K562 (cell line): ENCODE data around the gene RAB31. TPM values are rescaled to one million over a fixed set of nuclear protein-coding genes. Genes with fewer than 3 reads are reported as not detected.

Source experiments
- ATAC-seq: fragments of 200-7000 bp; cut with Tn5 transposase; 3 replicates; pipeline ENCODE4 v1.9.1; 2020; ENCODE audit warnings: moderate library complexity
- BruUV-seq: library from RNA; stranded (reverse); fragments of 400-500 nt; replicated peaks from 2 replicates; lab custom pipeline; 2021; lab: Mats Ljungman, UMichigan
- CTCF ChIA-PET: fragments of 300-600 bp; formaldehyde crosslinking; extraction: SDS; loops from one replicate; lab custom pipeline; 2021; ENCODE audit warnings: low intra/inter-chr PET ratio; lab: Yijun Ruan, JAX
- POLR2A ChIA-PET: fragments of 300-600, 350-650 bp; sonication (Branson Sonifier 250); formaldehyde crosslinking; extraction: SDS; loops from one replicate; lab custom pipeline; 2021; ENCODE audit warnings: antibody characterized with exemption, inconsistent platforms; lab: Yijun Ruan, JAX
- DNase-seq, 4 experiments: peaks; one replicate each; pipeline versions ENCODE4 v3.0.0 to v3.0.0-alpha.2; 2011 to 2018; ENCODE audit warnings: low spot score in 3 of 4, mixed read lengths in 3 of 4; ENCODE audit errors: extremely low read depth in 1 of 4
- FAIRE-seq: peaks from 2 replicates; lab custom pipeline; 2011; peaks lifted over from hg19 to GRCh38; lab: Jason Lieb, UNC
- H2AFZ ChIP-seq: 2 replicates; pipeline ENCODE4 v1.6.0; 2011; ENCODE audit warnings: low read depth, low read length, control low read depth, inconsistent platforms
- H3K27ac ChIP-seq: fragments of 200-600 bp; 3 replicates; pipeline ENCODE4 v1.8.0; 2011; ENCODE audit warnings: low read depth, mild to moderate bottlenecking, control low read depth, inconsistent platforms, low read length, moderate library complexity, mixed read lengths; ENCODE audit errors: extremely low read depth
- H3K27me3 ChIP-seq, 2 experiments: fragments of 300-600 bp in 1 of 2; 2 replicates in 1 of 2; 3 replicates in 1 of 2; pipeline versions ENCODE4 v1.6.0 to v1.8.0; 2011; ENCODE audit warnings: inconsistent platforms in 2 of 2, low read length in 2 of 2, mild to moderate bottlenecking in 1 of 2, mixed read lengths in 1 of 2, moderate library complexity in 1 of 2; ENCODE audit not compliant: control insufficient read depth in 2 of 2, insufficient read depth in 2 of 2
- H3K36me3 ChIP-seq: fragments of 300-600 bp; 3 replicates; pipeline ENCODE4 v1.8.0; 2011; ENCODE audit warnings: mild to moderate bottlenecking, low read length, inconsistent platforms; ENCODE audit not compliant: control insufficient read depth, insufficient read depth
- H3K4me1 ChIP-seq, 2 experiments: fragments of 200-600 bp in 1 of 2; replicated peaks in 1 of 2; 2 replicates in 1 of 2; 3 replicates in 1 of 2; pipeline versions ENCODE4 v1.5.1 to v1.8.0; 2011; ENCODE audit warnings: inconsistent platforms in 2 of 2, low read length in 2 of 2, mild to moderate bottlenecking in 1 of 2, mixed read lengths in 1 of 2, moderate library complexity in 1 of 2; ENCODE audit not compliant: control insufficient read depth in 2 of 2, insufficient read depth in 2 of 2
- H3K4me2 ChIP-seq: 2 replicates; pipeline ENCODE4 v1.6.1; 2011; ENCODE audit warnings: low read length, control low read depth, inconsistent platforms, mixed read lengths; ENCODE audit not compliant: insufficient read depth
- H3K4me3 ChIP-seq: fragments of 200-600 bp; sonication (generic), shearing (Covaris generic); 2 replicates; pipeline ENCODE4 v1.5.1; 2016; ENCODE audit warnings: control low read depth, inconsistent platforms
- H3K79me2 ChIP-seq: fragments of 200-600 bp; 3 replicates; pipeline ENCODE4 v1.8.0; 2011; ENCODE audit warnings: low read length, inconsistent platforms; ENCODE audit not compliant: control insufficient read depth, insufficient read depth
- H3K9ac ChIP-seq, 2 experiments: 2 replicates each; pipeline versions ENCODE4 v1.6.0 to v1.6.1; 2011; ENCODE audit warnings: low read depth in 2 of 2, low read length in 2 of 2, control low read depth in 1 of 2, inconsistent platforms in 1 of 2, mild to moderate bottlenecking in 1 of 2, mixed read lengths in 1 of 2; ENCODE audit not compliant: insufficient read depth in 1 of 2
- H3K9me1 ChIP-seq: one replicate; pipeline ENCODE4 v1.6.0; 2011; ENCODE audit warnings: inconsistent platforms, mild to moderate bottlenecking, low read length, moderate library complexity; ENCODE audit not compliant: control insufficient read depth, insufficient read depth
- H3K9me3 ChIP-seq: replicated peaks from 2 replicates; pipeline ENCODE4 v1.5.1; 2011; ENCODE audit warnings: low read depth, low read length, inconsistent platforms; ENCODE audit not compliant: control insufficient read depth, insufficient read depth
- H4K20me1 ChIP-seq: replicated peaks from 2 replicates; pipeline ENCODE4 v1.6.1; 2011; ENCODE audit warnings: low read length, inconsistent platforms, mixed read lengths; ENCODE audit not compliant: control insufficient read depth, insufficient read depth
- CSDE1 ChIP-seq, 2 experiments: fragments of 450-650 bp; IDR thresholded peaks; 2 replicates each; pipeline ENCODE4 v1.6.1; 2016; ENCODE audit warnings: mild to moderate bottlenecking in 1 of 2
- NCOA1 ChIP-seq: fragments of 450-650 bp; IDR thresholded peaks from 2 replicates; pipeline ENCODE4 v1.6.1; 2016; ENCODE audit warnings: low read depth
- SIX5 ChIP-seq, 2 experiments: IDR thresholded peaks; 2 replicates each; pipeline ENCODE4 v1.6.1; 2011; ENCODE audit warnings: low read length in 2 of 2, borderline replicate concordance in 1 of 2, low read depth in 1 of 2, mild to moderate bottlenecking in 1 of 2, moderate library complexity in 1 of 2; ENCODE audit not compliant: insufficient read depth in 1 of 2
- TSC22D4 ChIP-seq: fragments of 450-650 bp; IDR thresholded peaks from 2 replicates; pipeline ENCODE4 v1.6.1; 2016; ENCODE audit warnings: missing genetic modification characterization, missing biosample characterization, control low read depth
- WGBS: fragments of 100-300 bp; shearing (Covaris generic); methylation state at CpG from one replicate; pipeline ENCODE4 v1.1.6; 2016; ENCODE audit warnings: low coverage, mixed read lengths; ENCODE audit not compliant: insufficient coverage; ENCODE audit errors: missing lambda C conversion rate; 5-methylcytosine and 5-hydroxymethylcytosine counted together
- in situ Hi-C: fragments of 300-500 bp; cut with MboI; formaldehyde crosslinking; loops from 4 replicates; pipeline ENCODE4 v1.15.0; 2018; ENCODE audit warnings: inconsistent platforms, mixed read lengths
- intact Hi-C: fragments of 100-400 bp; cut with micrococcal nuclease; formaldehyde crosslinking; loops from 2 replicates; pipeline ENCODE4 v1.14.2; 2022
- polyA plus RNA-seq, 8 experiments: library from polyadenylated mRNA; depleted of rRNA in 4 of 8; stranded (reverse) in 5 of 8; unstranded in 3 of 8; fragments of >200 nt; fragmentation: Nextera tagmentation in 2 of 8; fragmentation: Illumina TruSeq in 1 of 8; extraction: Ambion mirVana in 2 of 8; extraction: Trizol in 1 of 8; gene quantifications; 2 replicates each; pipeline versions ENCODE4 v1.2.1 to v1.2.3, GENCODE V29; 2011 to 2014; ENCODE audit warnings: inconsistent platforms in 1 of 8, missing spikeins in 1 of 8
- total RNA-seq, 7 experiments: library from RNA; depleted of rRNA in 6 of 7; stranded (reverse); fragments of >200 nt in 6 of 7; fragmentation: Illumina TruSeq in 2 of 7; extraction: Trizol in 2 of 7; gene quantifications; 2 replicates each; pipeline versions ENCODE4 v1.2.1 to v1.2.3, GENCODE V29; 2011 to 2021; ENCODE audit warnings: low replicate concordance in 1 of 7
- TF ChIP-seq, protein P1 (sequence below): fragments of 200-800 bp; sonication (Bioruptor generic); IDR thresholded peaks from 2 replicates; pipeline ENCODE4 v1.6.1; 2017; ENCODE audit warnings: missing genetic modification characterization, missing compliant biosample characterization

RAB31 gene
- total and polyA plus RNA-seq, 9 of the 15 experiments (the other 6 are each of a cell fraction or from before 2014, with no cell fraction given) = 20.7 to 70.4 (median 41.3) TPM

DNA sequence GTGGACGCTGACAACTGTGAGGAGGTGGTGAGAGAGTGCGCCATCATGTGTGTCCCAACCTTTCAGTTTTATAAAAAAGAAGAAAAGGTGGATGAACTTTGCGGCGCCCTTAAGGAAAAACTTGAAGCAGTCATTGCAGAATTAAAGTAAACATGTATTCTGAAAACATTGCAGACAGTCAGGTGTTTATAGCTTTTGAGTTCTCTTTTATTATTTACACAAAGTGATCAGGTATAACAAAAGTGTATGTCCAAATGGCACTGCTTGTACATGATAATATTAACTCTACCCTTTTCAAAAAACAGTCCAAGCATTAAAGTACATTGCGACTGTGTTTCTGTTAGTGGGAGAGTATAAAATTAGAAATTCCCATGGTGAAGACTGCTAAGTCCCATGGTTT lies 179.9 kb downstream of the RAB31 start:
- FAIRE-seq = no peak
- intact Hi-C loops (no loop called here), in situ Hi-C loops (no loop called here)
- Histone ChIP-seq H3K4me1 (peaks cover 33 to 51% of the 10 kb centered on the region in 2 experiments), H3K4me2 (no peak overlapping the region), H3K27me3 (no peaks in the 10 kb centered on the region), H3K9me3 (no peaks in the 10 kb centered on the region), H3K27ac (no peak overlapping the region), H3K36me3 (no peaks in the 10 kb centered on the region), H2AFZ (no peak overlapping the region), H3K79me2 (0 out of 3 replicates have a peak, but pooled peaks cover 3% of the 10 kb centered on the region), H4K20me1 (no peaks in the 10 kb centered on the region), H3K9me1 (no peaks in the 10 kb centered on the region), H3K4me3 (no peak overlapping the region), H3K9ac (no peak overlapping the region)
- DNase-seq = no peak
- no peak for ATAC-seq
- CTCF ChIA-PET = no interaction called here
- no peak for TF ChIP-seq SIX5 (IDR thresholded peaks at IDR 0.05; ENCODE audit: borderline replicate concordance in 1 of 2, insufficient read depth in 1 of 2, low read depth in 1 of 2, low read length in 2 of 2)
- TF ChIP-seq, protein P1, sequence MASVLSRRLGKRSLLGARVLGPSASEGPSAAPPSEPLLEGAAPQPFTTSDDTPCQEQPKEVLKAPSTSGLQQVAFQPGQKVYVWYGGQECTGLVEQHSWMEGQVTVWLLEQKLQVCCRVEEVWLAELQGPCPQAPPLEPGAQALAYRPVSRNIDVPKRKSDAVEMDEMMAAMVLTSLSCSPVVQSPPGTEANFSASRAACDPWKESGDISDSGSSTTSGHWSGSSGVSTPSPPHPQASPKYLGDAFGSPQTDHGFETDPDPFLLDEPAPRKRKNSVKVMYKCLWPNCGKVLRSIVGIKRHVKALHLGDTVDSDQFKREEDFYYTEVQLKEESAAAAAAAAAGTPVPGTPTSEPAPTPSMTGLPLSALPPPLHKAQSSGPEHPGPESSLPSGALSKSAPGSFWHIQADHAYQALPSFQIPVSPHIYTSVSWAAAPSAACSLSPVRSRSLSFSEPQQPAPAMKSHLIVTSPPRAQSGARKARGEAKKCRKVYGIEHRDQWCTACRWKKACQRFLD (CRISPR knock-in tag) = peak; percentile 61; the same call in 1 of the 2 replicates
- no TSS peak for BruUV-seq
- POLR2A ChIA-PET = interaction anchor here (1.3 kb wide), 1 partner anchor 19 kb away, joined by 3 read pairs; no protein-coding TSS in a partner anchor
- 86% methylated on average over 5 of the region's 5 CpGs for WGBS

DNA sequence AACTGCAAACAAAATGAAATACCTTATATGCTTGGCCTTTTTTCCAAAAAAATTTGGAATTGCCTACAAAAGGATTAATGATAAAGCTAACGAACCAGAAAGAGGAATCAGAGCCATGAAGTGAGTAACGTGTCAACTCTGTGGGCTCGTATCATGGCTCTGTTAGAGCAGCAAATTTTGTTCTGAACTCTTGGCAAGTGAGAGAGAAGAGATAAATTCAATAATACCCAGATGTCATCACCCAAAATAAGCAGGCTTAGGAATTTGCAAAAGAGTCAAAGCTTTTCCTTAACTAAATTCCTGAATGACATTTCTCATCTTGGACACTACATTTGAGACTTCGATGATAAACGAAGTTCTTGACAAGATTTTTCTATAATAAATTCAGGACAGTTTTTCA lies 182.1 kb downstream of the RAB31 start:
- H3K79me2 ChIP-seq = 0 out of 3 replicates have a peak, but pooled peaks cover 3% of the 10 kb centered on the region
- no peak overlapping the region for H3K27ac ChIP-seq
- no peaks in the 10 kb centered on the region for H3K9me1 ChIP-seq
- ChIA-PET CTCF (no interaction called here), POLR2A (interaction anchor here (0.6 to 1.9 kb wide), 4 partner anchors 8 to 39 kb away, joined by 3 to 6 read pairs (median 4); partner anchors contain the start of gene VAPA)
- no peak overlapping the region for H3K4me3 ChIP-seq
- intact Hi-C loops (no loop called here), in situ Hi-C loops (no loop called here)
- H3K36me3 ChIP-seq = no peaks in the 10 kb centered on the region; the same call in 2 of the 3 replicates
- no peaks in the 10 kb centered on the region for H3K9me3 ChIP-seq
- TF ChIP-seq NCOA1 (no peak), CSDE1 (IDR thresholded peaks at IDR 0.05) (0 out of 4 replicates have a peak, but pooled peaks of 1 of the 2 experiments have one; percentile 6), TSC22D4 (tag) (0 out of 2 replicates have a peak, but pooled peaks have one; percentile 22)
- DNase-seq (no peak), FAIRE-seq (no peak), ATAC-seq (no peak)
- H2AFZ ChIP-seq = no peak overlapping the region
- H3K4me2 ChIP-seq = no peak overlapping the region
- WGBS = 82% methylated on average over 5 of the region's 5 CpGs
- no peaks in the 10 kb centered on the region for H3K27me3 ChIP-seq
- no peaks in the 10 kb centered on the region for H4K20me1 ChIP-seq
- peaks cover 14 to 36% of the 10 kb centered on the region in 2 experiments for H3K4me1 ChIP-seq
- no TSS peak for BruUV-seq
- H3K9ac ChIP-seq = no peak overlapping the region
